DMS53 treated with DMSO at 0.1 percent for 48 hours (cell line): ENCODE measurements around the gene P2RX6.

Experiments
- DNase-seq: peaks from one replicate; lab custom pipeline; 2025; ENCODE audit not compliant: unreplicated experiment; lab: John Stamatoyannopoulos, UW

The P2RX6 gene

GRCh38 chr22:20979243-20979809 is 35.6 kb upstream of the P2RX6 start:
- DNase-seq: no peak

GRCh38 chr22:20979940-20980453 is 35.0 kb upstream of the P2RX6 start:
- no peak for DNase-seq

- no peak for DNase-seq
These were observed 34.4 kb upstream of the P2RX6 start for GRCh38 chr22:20980523-20980922.

- DNase-seq: no peak
These were observed 33.8 kb upstream of the P2RX6 start for GRCh38 chr22:20980938-20981722.

- DNase-seq: peak; percentile 14
These were observed 33.0 kb upstream of the P2RX6 start, which contains the start of gene LZTR1 for GRCh38 chr22:20981787-20982562. TSS of gene LZTR1 (plus strand) at chr22:20982297. CDS start at chr22:20982372, 75 bp downstream.

GRCh38 chr22:20982563-20982882 is 32.4 kb upstream of the P2RX6 start:
- DNase-seq: no peak

GRCh38 chr22:20983081-20983771 is 31.7 kb upstream of the P2RX6 start:
- no peak for DNase-seq

GRCh38 chr22:20985720-20986119 is 29.2 kb upstream of the P2RX6 start:
- DNase-seq: no peak

- no peak for DNase-seq
These were observed 28.6 kb upstream of the P2RX6 start for GRCh38 chr22:20986365-20986764.

- no peak for DNase-seq
These were observed 27.6 kb upstream of the P2RX6 start for GRCh38 chr22:20987375-20987774.

- no peak for DNase-seq
These were observed 26.2 kb upstream of the P2RX6 start for GRCh38 chr22:20988573-20989322.

- DNase-seq: no peak
These were observed 25.4 kb upstream of the P2RX6 start for GRCh38 chr22:20989323-20990138.

GRCh38 chr22:20990184-20991180 is 24.5 kb upstream of the P2RX6 start:
- no peak for DNase-seq

- no peak for DNase-seq
These were observed 23.5 kb upstream of the P2RX6 start for GRCh38 chr22:20991252-20992055.

- no peak for DNase-seq
These were observed 22.9 kb upstream of the P2RX6 start for GRCh38 chr22:20992056-20992442.

GRCh38 chr22:20992456-20993303 is 22.3 kb upstream of the P2RX6 start:
- DNase-seq: no peak
